GM23248 (cell line): ENCODE data around the gene DHX36.

Source experiments
- EZH2 ChIP-seq: fragments of 200-600 bp; sonication (generic); IDR thresholded peaks from 2 replicates; pipeline ENCODE4 v1.6.1; 2018; ENCODE audit warnings: antibody characterized with exemption, mild to moderate bottlenecking; ENCODE audit not compliant: insufficient read depth, poor library complexity, severe bottlenecking
- EZH2phosphoT487 ChIP-seq: fragments of 200-600 bp; sonication (generic); IDR thresholded peaks from 2 replicates; pipeline ENCODE4 v1.6.1; 2018; ENCODE audit warnings: antibody characterized with exemption, moderate library complexity, mild to moderate bottlenecking, low read depth; ENCODE audit not compliant: insufficient read depth

- TF ChIP-seq EZH2 (no peak), EZH2phosphoT487 (no peak)
Measured at GRCh38 chr3:154250291-154250690, 74.0 kb downstream of the DHX36 start.
